HepG2 (cell line): ENCODE results near the gene LRP1B. TPM values are rescaled to one million over a fixed set of nuclear protein-coding genes. Genes with fewer than 3 reads are reported as not detected.
A peak's percentile ranks its signal among the peaks of the same experiment; 100 is the strongest.

Experiments
- ATAC-seq: fragments of 200-7000 bp; cut with Tn5 transposase; 3 replicates; pipeline ENCODE4 v1.9.1; 2020; ENCODE audit warnings: mild to moderate bottlenecking, moderate library complexity
- BruUV-seq: library from RNA; stranded (reverse); fragments of 400-500 nt; replicated peaks from 2 replicates; lab custom pipeline; 2021; lab: Mats Ljungman, UMichigan
- CTCF ChIA-PET: fragments of 300-600 bp; formaldehyde crosslinking; extraction: SDS; loops from one replicate; lab custom pipeline; 2021; ENCODE audit warnings: low total read pairs, inconsistent platforms, low intra/inter-chr PET ratio; lab: Yijun Ruan, JAX
- POLR2A ChIA-PET: fragments of 350-600 bp; sonication (Branson Sonifier 250); formaldehyde crosslinking; loops from one replicate; lab custom pipeline; 2020; ENCODE audit warnings: antibody characterized with exemption, inconsistent platforms; lab: Yijun Ruan, JAX
- DNase-seq: peaks from one replicate; pipeline ENCODE4 v3.0.0-alpha.2; 2015; ENCODE audit warnings: low spot score
- FAIRE-seq: peaks from 3 replicates; lab custom pipeline; 2011; peaks lifted over from hg19 to GRCh38; lab: Jason Lieb, UNC
- H2AFZ ChIP-seq: one replicate; pipeline ENCODE4 v1.6.1; 2011; ENCODE audit warnings: low read length, inconsistent platforms
- H3K27ac ChIP-seq: fragments of 300-600 bp; 3 replicates; pipeline ENCODE4 v1.8.0; 2011; ENCODE audit warnings: mixed run types, mild to moderate bottlenecking, mixed read lengths, low read length, inconsistent platforms; ENCODE audit not compliant: insufficient read depth; ENCODE audit errors: extremely low read length
- H3K27me3 ChIP-seq, 2 experiments: fragments of 200-600 bp in 1 of 2; 2 replicates in 1 of 2; 3 replicates in 1 of 2; pipeline versions ENCODE4 v1.6.0 to v1.8.0; 2011; ENCODE audit warnings: low read length in 2 of 2, mild to moderate bottlenecking in 2 of 2, moderate library complexity in 2 of 2, inconsistent platforms in 1 of 2; ENCODE audit not compliant: insufficient read depth in 2 of 2, control insufficient read depth in 1 of 2
- H3K36me3 ChIP-seq, 2 experiments: fragments of 200-600 bp in 1 of 2; replicated peaks in 1 of 2; 2 replicates in 1 of 2; 3 replicates in 1 of 2; pipeline versions ENCODE4 v1.5.1 to v1.8.0; 2011; ENCODE audit warnings: low read length in 2 of 2, inconsistent platforms in 1 of 2; ENCODE audit not compliant: insufficient read depth in 2 of 2, control insufficient read depth in 1 of 2
- H3K4me1 ChIP-seq: 2 replicates; pipeline ENCODE4 v1.5.1; 2012; ENCODE audit warnings: low read length, inconsistent platforms; ENCODE audit not compliant: insufficient read depth
- H3K4me2 ChIP-seq: 2 replicates; pipeline ENCODE4 v1.6.0; 2011; ENCODE audit warnings: low read depth, low read length, inconsistent platforms
- H3K4me3 ChIP-seq, 3 experiments: fragments of 200-600 bp in 1 of 3; sonication (generic), shearing (Covaris generic) in 1 of 3; replicated peaks in 1 of 3; 2 replicates each; pipeline ENCODE4 v1.5.1; 2011 to 2016; ENCODE audit warnings: low read length in 3 of 3, inconsistent platforms in 2 of 3, low read depth in 2 of 3, mild to moderate bottlenecking in 2 of 3, control low read depth in 1 of 3, mixed read lengths in 1 of 3; ENCODE audit not compliant: insufficient read depth in 1 of 3
- H3K79me2 ChIP-seq: one replicate; pipeline ENCODE4 v1.6.1; 2011; ENCODE audit warnings: low read length, inconsistent platforms; ENCODE audit not compliant: insufficient read depth
- H3K9ac ChIP-seq: 2 replicates; pipeline ENCODE4 v1.6.0; 2011; ENCODE audit warnings: mild to moderate bottlenecking, low read depth, low read length, inconsistent platforms; ENCODE audit not compliant: insufficient read depth
- H3K9me3 ChIP-seq: 2 replicates; pipeline ENCODE4 v1.5.1; 2012; ENCODE audit warnings: mild to moderate bottlenecking, low read length
- H4K20me1 ChIP-seq: 2 replicates; pipeline ENCODE4 v1.6.0; 2011; ENCODE audit warnings: inconsistent platforms, mild to moderate bottlenecking, low read length, moderate library complexity; ENCODE audit not compliant: insufficient read depth
- CCAR2 ChIP-seq: fragments of 200-400 bp; formaldehyde crosslinking; optimal IDR thresholded peaks from 2 replicates; pipeline ENCODE3; 2018; ENCODE audit warnings: low read depth, mild to moderate bottlenecking, low read length, moderate library complexity
- ELF4 ChIP-seq: sonication (generic); formaldehyde crosslinking; IDR thresholded peaks from 2 replicates; pipeline ENCODE4 v1.5.0; 2020; ENCODE audit warnings: missing genetic modification reagents, mild to moderate bottlenecking, moderate library complexity, borderline replicate concordance
- GABPB1 ChIP-seq: IDR thresholded peaks from 2 replicates; pipeline ENCODE4 v1.6.1; 2016; ENCODE audit warnings: mild to moderate bottlenecking, missing genetic modification reagents, moderate library complexity, missing compliant biosample characterization
- HOXD1 ChIP-seq: sonication (generic); formaldehyde crosslinking; IDR thresholded peaks from 2 replicates; pipeline ENCODE4 v1.5.0; 2020; ENCODE audit warnings: missing genetic modification reagents
- KLF13 ChIP-seq: sonication (generic); formaldehyde crosslinking; IDR thresholded peaks from 2 replicates; pipeline ENCODE4 v1.4.0; 2020; ENCODE audit warnings: mild to moderate bottlenecking, missing genetic modification reagents
- MAFK ChIP-seq, 2 experiments: IDR thresholded peaks in 1 of 2; conservative IDR thresholded peaks in 1 of 2; 2 replicates each; pipeline ENCODE4 v1.6.1; 2011; ENCODE audit warnings: improper control_type of control experiment in 2 of 2, low read length in 2 of 2
- NFIB ChIP-seq: sonication (generic); formaldehyde crosslinking; IDR thresholded peaks from 2 replicates; pipeline ENCODE4 v1.9.0; 2021; ENCODE audit warnings: missing genetic modification reagents, mild to moderate bottlenecking, borderline replicate concordance
- SMC3 ChIP-seq: IDR thresholded peaks from 2 replicates; pipeline ENCODE4 v1.6.1; 2011; ENCODE audit warnings: low read length, improper control_type of control experiment
- STAG1 ChIP-seq: sonication (generic); formaldehyde crosslinking; IDR thresholded peaks from 2 replicates; pipeline ENCODE4 v1.4.0; 2020; ENCODE audit warnings: missing genetic modification reagents
- WIZ ChIP-seq: sonication (generic); formaldehyde crosslinking; IDR thresholded peaks from 2 replicates; pipeline ENCODE4 v1.5.1; 2020; ENCODE audit warnings: mild to moderate bottlenecking, missing genetic modification reagents
- ZNF644 ChIP-seq: IDR thresholded peaks from 2 replicates; pipeline ENCODE4 v1.6.1; 2016; ENCODE audit warnings: low read depth
- ZNF766 ChIP-seq: sonication (generic); formaldehyde crosslinking; IDR thresholded peaks from 2 replicates; pipeline ENCODE4 v1.5.0; 2020; ENCODE audit warnings: missing genetic modification reagents, borderline replicate concordance
- WGBS: methylation state at CpG from one replicate; pipeline ENCODE4 v1.1.6; 2017; ENCODE audit warnings: low lambda C conversion rate; 5-methylcytosine and 5-hydroxymethylcytosine counted together
- in situ Hi-C: cut with HindIII; loops from 2 replicates; pipeline ENCODE4 v1.10.0; 2017; ENCODE audit warnings: low pct_unique_long_range_greater_than_20kb; ENCODE audit not compliant: extremely low pct_ligation_motif_present
- intact Hi-C: fragments of 100-400 bp; cut with micrococcal nuclease; formaldehyde crosslinking; loops from one replicate; pipeline ENCODE4 v1.10.0; 2022; ENCODE audit not compliant: unreplicated experiment
- polyA plus RNA-seq, 8 experiments: library from polyadenylated mRNA; depleted of rRNA in 3 of 8; stranded (reverse) in 7 of 8; unstranded in 1 of 8; fragments of >200 nt; fragmentation: Illumina TruSeq in 4 of 8; extraction: Trizol in 4 of 8; gene quantifications; 2 replicates each; pipeline versions ENCODE4 v1.2.1 to v1.2.3, GENCODE V29; 2011 to 2016; ENCODE audit warnings: low read depth in 4 of 8, missing spikeins in 1 of 8, mixed read lengths in 1 of 8; ENCODE audit not compliant: insufficient read depth in 1 of 8
- total RNA-seq, 5 experiments: library from RNA; depleted of rRNA; stranded (reverse); fragments of >200 nt; fragmentation: Illumina TruSeq; extraction: Trizol; gene quantifications; 2 replicates each; pipeline ENCODE4 v1.2.3, GENCODE V29; 2016; ENCODE audit warnings: low read depth in 1 of 5
- TF ChIP-seq, protein P1 (sequence below): sonication (generic); formaldehyde crosslinking; IDR thresholded peaks from 2 replicates; pipeline ENCODE4 v1.5.0; 2020; ENCODE audit warnings: mild to moderate bottlenecking, missing genetic modification reagents, moderate library complexity

LRP1B gene
- total and polyA plus RNA-seq, 2 of the 13 experiments (the other 11 are each of a cell fraction or from before 2014, with no cell fraction given) = 0.04 TPM; not detected in 1

DNA sequence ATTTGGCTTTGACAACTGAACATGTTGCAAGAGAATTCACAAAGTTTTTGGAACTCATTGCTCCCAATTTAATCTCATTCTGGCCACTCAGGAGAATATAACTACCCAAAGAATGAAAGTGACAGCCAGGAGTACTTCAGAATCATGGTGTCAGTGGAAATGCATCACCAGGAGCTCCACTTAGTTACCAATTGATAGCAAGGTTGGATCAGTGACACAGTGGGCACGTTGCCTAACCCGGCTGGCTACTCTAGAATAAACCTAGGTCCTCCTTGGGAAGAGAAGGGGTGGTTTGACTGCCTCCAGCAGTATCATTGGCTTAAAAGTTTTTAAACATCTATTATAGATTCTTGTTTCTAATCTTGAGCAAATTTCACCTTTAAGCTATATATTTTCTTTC lies 40.0 kb upstream of the LRP1B start (continued):
- no peak for TF ChIP-seq ZNF766 (CRISPR knock-in tag)
- TF ChIP-seq GABPB1 (CRISPR knock-in tag) = no peak
- no peak for TF ChIP-seq CCAR2

DNA sequence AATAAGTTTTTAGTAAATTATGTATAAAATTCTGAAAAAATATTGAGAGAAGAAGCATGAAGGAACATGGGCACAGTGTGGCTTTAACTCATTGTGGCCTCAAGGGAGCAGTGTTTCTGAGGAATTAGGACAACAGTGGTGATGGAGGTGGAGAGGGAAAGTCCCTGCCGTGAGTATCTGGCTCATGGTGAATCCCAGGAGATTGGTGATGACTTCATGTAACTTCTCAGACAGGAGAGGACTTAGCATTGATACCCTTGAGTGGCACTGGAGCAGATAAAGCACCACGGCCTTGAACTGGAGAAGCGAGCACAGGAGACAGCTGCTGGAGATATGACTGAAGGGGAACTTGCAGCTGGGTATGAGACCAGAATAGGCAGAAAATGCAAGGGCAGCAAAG lies 35.0 kb upstream of the LRP1B start:
- BruUV-seq = no TSS peak
- Histone ChIP-seq H3K27me3 (no peaks in the 10 kb centered on the region), H3K4me2 (no peak overlapping the region), H3K4me3 (no peak overlapping the region), H2AFZ (no peak overlapping the region), H3K4me1 (no peaks in the 10 kb centered on the region), H3K79me2 (no peaks in the 10 kb centered on the region), H3K9me3 (no peaks in the 10 kb centered on the region), H4K20me1 (no peaks in the 10 kb centered on the region; the same call in 1 of the 2 replicates), H3K9ac (no peak overlapping the region), H3K36me3 (no peaks in the 10 kb centered on the region), H3K27ac (no peak overlapping the region)
- ChIA-PET POLR2A (no interaction called here), CTCF (no interaction called here)
- TF ChIP-seq STAG1 (CRISPR knock-in tag) (peak; percentile 48), HOXD1 (CRISPR knock-in tag) (no peak), ZNF644 (CRISPR knock-in tag) (no peak), WIZ (no peak), NFIB (CRISPR knock-in tag) (no peak), SMC3 (peak; percentile 11; the same call in 1 of the 2 replicates), KLF13 (no peak), MAFK (conservative IDR thresholded peaks at IDR 0.05 in 1 of 2, IDR thresholded peaks at IDR 0.05 in 1 of 2; ENCODE audit: low read length in 2 of 2) (0 out of 4 replicates have a peak, but pooled peaks of 1 of the 2 experiments have one; percentile 13), ELF4 (CRISPR knock-in tag) (no peak)
- TF ChIP-seq, protein P1, sequence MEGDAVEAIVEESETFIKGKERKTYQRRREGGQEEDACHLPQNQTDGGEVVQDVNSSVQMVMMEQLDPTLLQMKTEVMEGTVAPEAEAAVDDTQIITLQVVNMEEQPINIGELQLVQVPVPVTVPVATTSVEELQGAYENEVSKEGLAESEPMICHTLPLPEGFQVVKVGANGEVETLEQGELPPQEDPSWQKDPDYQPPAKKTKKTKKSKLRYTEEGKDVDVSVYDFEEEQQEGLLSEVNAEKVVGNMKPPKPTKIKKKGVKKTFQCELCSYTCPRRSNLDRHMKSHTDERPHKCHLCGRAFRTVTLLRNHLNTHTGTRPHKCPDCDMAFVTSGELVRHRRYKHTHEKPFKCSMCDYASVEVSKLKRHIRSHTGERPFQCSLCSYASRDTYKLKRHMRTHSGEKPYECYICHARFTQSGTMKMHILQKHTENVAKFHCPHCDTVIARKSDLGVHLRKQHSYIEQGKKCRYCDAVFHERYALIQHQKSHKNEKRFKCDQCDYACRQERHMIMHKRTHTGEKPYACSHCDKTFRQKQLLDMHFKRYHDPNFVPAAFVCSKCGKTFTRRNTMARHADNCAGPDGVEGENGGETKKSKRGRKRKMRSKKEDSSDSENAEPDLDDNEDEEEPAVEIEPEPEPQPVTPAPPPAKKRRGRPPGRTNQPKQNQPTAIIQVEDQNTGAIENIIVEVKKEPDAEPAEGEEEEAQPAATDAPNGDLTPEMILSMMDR (CRISPR knock-in tag) = peak; percentile 55
- 6% methylated on average over 3 of the region's 3 CpGs for WGBS
- intact Hi-C loops = loop anchor here (1.0 to 10.0 kb wide), 2 partner anchors 475 to 819 kb away; no protein-coding TSS in a partner anchor
- ATAC-seq = peak; percentile 99
- in situ Hi-C loops = no loop called here
- peak; percentile 70 for FAIRE-seq
- peak; percentile 38 for DNase-seq
